GM18951 (cell line): ENCODE data around the gene SGMS1.
"Not testable (repeated sequence)": the region's sequence is repeated elsewhere in the genome, so short reads cannot be mapped to it uniquely, and the experiment has no call there.

Experiments
- POLR2A ChIP-seq: IDR thresholded peaks from 4 replicates; pipeline ENCODE4 v1.6.1; 2011; ENCODE audit warnings: mild to moderate bottlenecking; ENCODE audit not compliant: insufficient read length, insufficient read depth; ENCODE audit errors: extremely low read depth
- in situ Hi-C: fragments of 300-500 bp; cut with MboI; formaldehyde crosslinking; loops from one replicate; pipeline ENCODE4 v1.12.0; 2022; ENCODE audit warnings: low sequenced_read_pairs, mixed read lengths, inconsistent platforms; ENCODE audit not compliant: unreplicated experiment

The SGMS1 gene

DNA sequence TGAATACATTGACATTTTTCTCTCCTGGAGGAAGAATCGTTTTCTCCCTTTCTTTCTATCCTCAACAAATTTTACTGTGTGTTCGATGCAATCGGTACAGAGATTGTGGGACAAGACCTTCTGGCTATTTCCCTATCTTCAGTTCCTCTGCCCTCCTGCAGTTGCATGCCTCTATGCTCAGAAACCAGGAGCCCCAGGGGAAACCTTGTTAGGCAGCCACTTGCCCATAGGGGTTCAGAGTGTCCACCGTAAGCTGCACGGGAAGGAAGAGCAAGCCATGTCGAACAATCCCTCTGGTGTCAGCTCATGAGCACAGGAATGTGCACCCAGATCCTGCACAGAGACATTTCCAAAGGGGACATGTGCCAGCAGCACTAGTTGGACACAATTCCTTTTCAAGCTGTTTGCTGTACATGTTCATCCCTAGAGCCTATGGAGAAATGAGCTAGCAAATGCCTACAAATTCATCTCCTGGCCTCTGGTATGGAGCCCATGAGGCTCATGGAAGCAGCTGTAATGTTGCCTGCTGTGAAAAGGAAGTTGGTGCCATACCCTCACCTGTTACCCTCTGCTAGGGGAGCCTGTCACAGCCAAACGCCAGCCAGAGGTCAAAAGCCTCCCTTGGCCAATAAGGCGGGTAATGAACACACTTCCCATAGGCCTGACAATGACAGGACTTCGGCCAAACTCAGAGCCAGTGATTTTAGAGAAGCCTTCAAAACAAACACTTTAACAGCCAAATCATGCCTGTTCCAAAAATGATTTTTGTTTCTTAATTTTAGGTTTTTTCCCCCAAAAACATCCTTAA lies 336.6 kb downstream of the SGMS1 start:
- in situ Hi-C loops: no loop called here
- TF ChIP-seq POLR2A: no peak

GRCh38 chr10:50286517-50286916 lies 337.2 kb downstream of the SGMS1 start:
- TF ChIP-seq POLR2A: no peak
- in situ Hi-C loops: no loop called here

- no peak for TF ChIP-seq POLR2A
- in situ Hi-C loops: no loop called here
Measured at GRCh38 chr10:50281967-50282522, 341.7 kb downstream of the SGMS1 start.

- TF ChIP-seq POLR2A: no peak
- in situ Hi-C loops: no loop called here
Measured at GRCh38 chr10:50281210-50281966, 342.4 kb downstream of the SGMS1 start.

GRCh38 chr10:50280049-50280841 lies 343.5 kb downstream of the SGMS1 start:
- in situ Hi-C loops: no loop called here
- no peak for TF ChIP-seq POLR2A

GRCh38 chr10:50279489-50279888 lies 344.3 kb downstream of the SGMS1 start:
- no peak for TF ChIP-seq POLR2A
- in situ Hi-C loops: no loop called here

DNA sequence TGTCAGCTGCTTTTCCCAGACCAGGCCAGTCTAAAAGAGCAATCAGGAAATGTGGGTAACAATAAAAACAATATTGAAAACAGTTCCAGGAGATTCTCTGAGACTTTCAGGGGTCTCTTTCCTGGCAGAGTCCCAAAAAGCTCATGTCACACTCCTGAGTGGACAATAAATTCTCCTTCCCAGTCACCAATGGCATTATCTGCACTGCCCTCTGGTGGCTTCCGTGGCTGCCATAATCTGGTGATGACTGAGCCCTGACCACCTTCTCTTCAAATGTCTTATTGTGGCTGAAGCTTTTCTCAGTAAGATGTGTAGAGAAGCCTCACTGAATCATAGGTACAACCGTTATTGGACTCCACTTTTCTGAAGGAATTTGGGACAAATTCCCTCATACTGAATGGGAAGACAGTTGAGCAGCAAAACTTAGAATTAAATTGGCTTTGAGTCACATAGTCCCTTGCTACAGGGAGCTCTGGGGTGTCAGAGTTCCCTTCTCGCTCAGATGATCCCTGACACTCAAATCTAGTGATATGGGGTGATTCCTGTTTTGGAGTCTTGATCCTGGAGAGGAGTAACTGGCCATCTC lies 348.0 kb downstream of the SGMS1 start:
- in situ Hi-C loops: no loop called here
- TF ChIP-seq POLR2A: no peak

DNA sequence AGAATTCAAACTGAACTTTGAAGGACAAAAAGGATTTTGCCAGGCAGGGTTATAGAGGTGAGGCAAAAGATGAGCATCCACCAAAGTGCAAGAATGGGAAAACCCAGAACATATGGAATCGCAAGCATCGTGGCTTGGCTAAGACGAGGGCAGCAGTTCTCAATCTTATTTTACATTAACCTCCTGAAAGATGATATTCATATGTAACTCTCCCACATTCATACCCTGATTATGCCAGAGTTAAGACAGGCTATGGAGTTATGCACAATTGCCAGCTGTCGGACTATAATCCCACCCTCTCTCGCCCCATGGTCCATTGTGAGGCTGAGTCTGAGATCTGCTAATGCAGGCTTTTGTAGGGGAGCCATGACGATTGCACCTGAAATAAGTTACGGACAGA lies 351.2 kb downstream of the SGMS1 start:
- in situ Hi-C loops: no loop called here
- no peak for TF ChIP-seq POLR2A

GRCh38 chr10:50271564-50272250 lies 352.0 kb downstream of the SGMS1 start:
- in situ Hi-C loops: no loop called here
- TF ChIP-seq POLR2A: no peak

GRCh38 chr10:50267877-50268276 lies 355.9 kb downstream of the SGMS1 start:
- in situ Hi-C loops: not testable (repeated sequence)

DNA sequence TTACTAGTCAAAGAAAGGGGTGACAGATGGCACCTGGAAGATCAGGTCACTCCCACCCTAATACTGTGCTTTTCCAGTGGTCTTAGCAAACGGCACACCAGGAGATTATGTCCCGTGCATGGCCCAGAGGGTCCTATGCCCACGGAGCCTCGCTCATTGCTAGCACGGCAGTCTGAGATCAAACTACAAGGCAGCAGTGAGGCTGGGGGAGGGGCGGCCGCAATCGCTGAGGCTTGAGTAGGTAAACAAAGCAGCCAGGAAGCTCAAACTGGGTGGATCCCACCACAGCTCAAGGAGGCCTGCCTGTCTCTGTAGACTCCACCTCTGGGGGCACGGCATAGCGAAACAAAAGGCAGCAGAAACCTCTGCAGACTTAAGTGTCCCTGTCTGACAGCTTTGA lies 361.1 kb downstream of the SGMS1 start:
- in situ Hi-C loops: not testable (repeated sequence)

GRCh38 chr10:50260791-50261281 lies 362.9 kb downstream of the SGMS1 start:
- in situ Hi-C loops: no loop called here
- no peak for TF ChIP-seq POLR2A
